Thymus (tissue), 11 donors: ENCODE data around the gene CHRNA9. TPM values are rescaled to one million over a fixed set of nuclear protein-coding genes. Genes with fewer than 3 reads are reported as not detected.

ENCODE experiments used
- DNase-seq, 9 donors: peaks; one replicate each; pipeline ENCODE4 v3.0.0-alpha.2; 2013; ENCODE audit warnings: low spot score in 9 of 9, low read depth in 6 of 9, missing footprints in 1 of 9
- H3K27ac ChIP-seq, 2 donors: one replicate each; pipeline ENCODE4 v1.5.1; 2013; ENCODE audit warnings: control low read depth in 1 of 2, low read depth in 1 of 2, low read length in 1 of 2, mild to moderate bottlenecking in 1 of 2, moderate library complexity in 1 of 2
- H3K27me3 ChIP-seq, 2 donors: one replicate each; pipeline ENCODE4 v1.5.1; 2013; ENCODE audit warnings: low read length in 1 of 2; ENCODE audit not compliant: control insufficient read depth in 2 of 2, insufficient read depth in 1 of 2
- H3K36me3 ChIP-seq, 2 donors: one replicate each; pipeline ENCODE4 v1.5.1; 2013; ENCODE audit warnings: low read length in 1 of 2, mild to moderate bottlenecking in 1 of 2, moderate library complexity in 1 of 2; ENCODE audit not compliant: control insufficient read depth in 2 of 2, insufficient read depth in 2 of 2
- H3K4me1 ChIP-seq, 2 donors: one replicate each; pipeline ENCODE4 v1.5.1; 2013; ENCODE audit warnings: low read length in 2 of 2; ENCODE audit not compliant: control insufficient read depth in 2 of 2, insufficient read depth in 2 of 2
- H3K4me3 ChIP-seq, 2 donors: one replicate each; pipeline ENCODE4 v1.5.1; 2013; ENCODE audit warnings: low read length in 2 of 2, control low read depth in 1 of 2, mild to moderate bottlenecking in 1 of 2
- H3K9me3 ChIP-seq, 2 donors: one replicate each; pipeline ENCODE4 v1.5.1; 2013; ENCODE audit warnings: low read length in 1 of 2, mild to moderate bottlenecking in 1 of 2; ENCODE audit not compliant: control insufficient read depth in 2 of 2, insufficient read depth in 1 of 2
- WGBS: extraction: QIAGEN DNeasy Blood & Tissue Kit; methylation state at CpG from one replicate; pipeline ENCODE4 v1.1.7; 2013; 5-methylcytosine and 5-hydroxymethylcytosine counted together
- polyA plus RNA-seq: library from polyadenylated mRNA; stranded (reverse); fragments of 200-250 nt; gene quantifications from one replicate; pipeline ENCODE4 v1.2.3, GENCODE V29; 2013
- total RNA-seq: library from RNA; stranded (reverse); fragments of 120-200 nt; gene quantifications from one replicate; pipeline ENCODE4 v1.2.4, GENCODE V29; 2013
- donor health status: healthy.

CHRNA9 gene
- total and polyA plus RNA-seq, 2 donors, result 0.68 to 0.99 TPM

DNA sequence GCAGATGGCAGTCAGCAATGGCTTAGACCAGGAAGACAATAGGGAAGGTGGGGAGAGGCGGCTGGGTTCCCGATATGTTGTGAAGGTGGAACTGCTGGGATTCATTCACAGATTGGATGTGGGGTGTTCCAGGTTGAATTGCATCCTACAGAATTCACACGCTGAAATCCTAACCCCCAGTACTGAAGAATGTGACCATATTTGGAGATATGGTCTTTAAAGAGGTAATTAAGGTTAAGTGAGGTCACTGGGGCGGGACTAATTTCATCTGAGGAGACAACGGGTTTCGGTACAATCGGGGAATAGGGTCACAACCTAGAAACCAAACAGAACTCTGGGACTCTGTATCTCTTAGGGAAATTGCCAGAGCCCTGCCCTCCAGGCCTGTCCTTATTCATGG lies 5.3 kb upstream of the CHRNA9 start:
- Histone ChIP-seq H3K4me1 (peaks cover 7 to 22% of the 10 kb centered on the region in 2 donors), H3K27me3 (no peaks in the 10 kb centered on the region), H3K4me3 (no peak overlapping the region), H3K36me3 (no peaks in the 10 kb centered on the region), H3K27ac (no peak overlapping the region), H3K9me3 (peaks cover 0 to 3% of the 10 kb centered on the region in 2 donors)
- over 99% methylated on average over 7 of the region's 7 CpGs for WGBS
- DNase-seq, result no peak

DNA sequence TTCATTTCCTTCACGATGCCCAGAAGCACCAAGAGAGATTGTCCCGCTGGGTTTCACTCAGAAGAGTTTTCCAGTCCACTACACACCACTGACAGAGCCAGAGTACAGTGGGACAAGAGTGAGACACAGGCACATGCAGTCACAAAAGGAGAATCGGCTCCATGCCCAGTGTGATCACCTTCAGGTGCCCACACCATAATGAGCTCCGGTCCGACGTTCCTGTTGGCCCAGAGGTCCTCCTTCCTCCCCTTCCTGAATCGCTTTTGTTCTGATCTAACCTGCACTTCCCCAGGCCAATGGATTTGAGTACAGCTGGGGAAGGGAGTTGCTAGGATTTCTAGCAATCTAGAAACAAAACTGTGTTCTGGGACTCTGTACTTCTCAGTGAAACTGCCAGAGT lies 4.6 kb upstream of the CHRNA9 start:
- peaks cover 0 to 3% of the 10 kb centered on the region in 2 donors for H3K9me3 ChIP-seq
- 97% methylated on average over 7 of the region's 7 CpGs for WGBS
- H3K36me3 ChIP-seq, result no peaks in the 10 kb centered on the region
- no peak overlapping the region for H3K4me3 ChIP-seq
- no peaks in the 10 kb centered on the region for H3K27me3 ChIP-seq
- H3K4me1 ChIP-seq, result peaks cover 7 to 20% of the 10 kb centered on the region in 2 donors
- no peak for DNase-seq
- H3K27ac ChIP-seq, result no peak overlapping the region

GRCh38 chr4:40331101-40331745 lies 3.9 kb upstream of the CHRNA9 start:
- 97% methylated on average over 8 of the region's 8 CpGs for WGBS
- Histone ChIP-seq H3K27me3 (no peaks in the 10 kb centered on the region), H3K9me3 (peaks cover 0 to 3% of the 10 kb centered on the region in 2 donors), H3K36me3 (no peaks in the 10 kb centered on the region), H3K4me1 (peaks cover 7 to 17% of the 10 kb centered on the region in 2 donors), H3K27ac (no peak overlapping the region), H3K4me3 (no peak overlapping the region)
- no peak for DNase-seq

GRCh38 chr4:40331961-40332360 lies 3.2 kb upstream of the CHRNA9 start:
- Histone ChIP-seq H3K27me3 (no peaks in the 10 kb centered on the region), H3K4me3 (no peak overlapping the region), H3K27ac (no peak overlapping the region), H3K9me3 (peaks cover 0 to 3% of the 10 kb centered on the region in 2 donors), H3K4me1 (peaks cover 7 to 15% of the 10 kb centered on the region in 2 donors), H3K36me3 (no peaks in the 10 kb centered on the region)
- DNase-seq, result no peak
- WGBS, result 97% methylated on average over 3 of the region's 3 CpGs

DNA sequence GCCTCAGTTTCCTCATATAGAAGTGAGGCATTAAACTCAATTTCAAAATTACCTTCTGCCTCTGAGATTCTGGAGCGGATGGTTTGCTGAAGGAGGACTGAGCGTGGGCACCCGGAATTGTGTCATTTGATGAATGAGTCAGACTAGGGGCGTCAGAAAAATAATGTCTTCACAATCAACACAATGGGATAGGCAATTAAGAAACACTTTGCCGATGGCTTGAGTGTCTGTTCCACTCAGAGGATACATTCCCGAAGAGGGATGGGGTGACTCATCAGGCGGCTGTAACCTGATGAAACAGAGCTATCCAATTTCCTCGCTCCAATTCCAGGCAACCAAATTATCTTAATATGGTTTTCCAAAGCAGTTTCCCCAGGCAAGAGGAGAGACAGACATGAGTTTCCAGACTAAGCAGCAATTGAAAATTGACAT lies 1.2 kb upstream of the CHRNA9 start:
- no peak overlapping the region for H3K27ac ChIP-seq
- H3K4me3 ChIP-seq, result no peak overlapping the region
- 94% methylated on average over 8 of the region's 8 CpGs for WGBS
- no peaks in the 10 kb centered on the region for H3K9me3 ChIP-seq
- H3K36me3 ChIP-seq, result no peaks in the 10 kb centered on the region
- no peak for DNase-seq
- peaks cover 0 to 5% of the 10 kb centered on the region in 2 donors for H3K4me1 ChIP-seq
- H3K27me3 ChIP-seq, result no peaks in the 10 kb centered on the region

- H3K27ac ChIP-seq, result no peak overlapping the region
- no peak overlapping the region for H3K4me3 ChIP-seq
- DNase-seq, result no peak
- no peaks in the 10 kb centered on the region for H3K36me3 ChIP-seq
- 97% methylated on average over 4 of the region's 4 CpGs for WGBS
- no peaks in the 10 kb centered on the region for H3K9me3 ChIP-seq
- no peaks in the 10 kb centered on the region for H3K27me3 ChIP-seq
- peaks cover 0 to 5% of the 10 kb centered on the region in 2 donors for H3K4me1 ChIP-seq
Observed at GRCh38 chr4:40335525-40335894, 377 bp downstream of the CHRNA9 start.

DNA sequence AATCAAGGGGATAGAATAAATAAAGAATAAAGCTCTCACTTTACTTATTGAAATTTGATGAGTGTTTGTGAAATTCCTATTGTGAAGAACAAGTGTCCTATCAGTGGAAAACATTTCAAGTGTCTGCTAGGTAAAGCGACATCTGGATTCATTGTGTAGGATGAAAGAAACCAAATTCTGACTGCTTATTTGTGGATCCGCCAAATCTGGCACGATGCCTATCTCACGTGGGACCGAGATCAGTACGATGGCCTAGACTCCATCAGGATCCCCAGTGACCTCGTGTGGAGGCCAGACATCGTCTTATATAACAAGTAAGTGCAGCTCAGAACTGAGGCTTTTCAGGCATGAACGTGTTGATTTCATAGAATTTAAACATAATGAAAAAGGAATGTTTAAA lies 1.9 kb downstream of the CHRNA9 start:
- H3K9me3 ChIP-seq, result no peaks in the 10 kb centered on the region
- no peaks in the 10 kb centered on the region for H3K27me3 ChIP-seq
- no peaks in the 10 kb centered on the region for H3K36me3 ChIP-seq
- 93% methylated on average over 9 of the region's 9 CpGs for WGBS
- H3K4me3 ChIP-seq, result no peak overlapping the region
- no peak overlapping the region for H3K27ac ChIP-seq
- no peak for DNase-seq
- peaks cover 0 to 5% of the 10 kb centered on the region in 2 donors for H3K4me1 ChIP-seq

DNA sequence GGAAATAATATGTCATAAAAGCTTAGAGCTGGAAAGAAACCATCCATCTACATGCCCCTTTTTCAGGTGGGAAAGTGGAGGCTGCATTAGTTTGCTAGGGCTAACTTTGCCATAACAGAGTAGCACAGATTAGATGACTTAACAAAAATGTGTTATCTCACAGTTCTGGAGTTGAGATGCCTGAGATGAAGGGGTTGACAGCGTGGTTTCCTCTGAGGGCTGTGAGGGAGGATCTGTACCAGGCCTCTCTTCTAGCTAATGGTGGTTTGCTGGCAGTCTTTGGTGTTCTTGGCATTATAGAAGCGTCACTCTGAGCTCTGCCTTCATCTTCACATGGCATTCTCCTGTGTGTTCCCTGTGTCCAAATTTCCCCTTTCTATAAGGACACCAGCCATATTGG lies 2.4 kb downstream of the CHRNA9 start:
- Histone ChIP-seq H3K36me3 (no peaks in the 10 kb centered on the region), H3K4me3 (no peak overlapping the region), H3K27me3 (no peaks in the 10 kb centered on the region), H3K9me3 (no peaks in the 10 kb centered on the region), H3K27ac (no peak overlapping the region), H3K4me1 (peaks cover 0 to 5% of the 10 kb centered on the region in 2 donors)
- 42% methylated on average over 2 of the region's 2 CpGs for WGBS
- peak in 1 of 9 donors; percentile 38 for DNase-seq

DNA sequence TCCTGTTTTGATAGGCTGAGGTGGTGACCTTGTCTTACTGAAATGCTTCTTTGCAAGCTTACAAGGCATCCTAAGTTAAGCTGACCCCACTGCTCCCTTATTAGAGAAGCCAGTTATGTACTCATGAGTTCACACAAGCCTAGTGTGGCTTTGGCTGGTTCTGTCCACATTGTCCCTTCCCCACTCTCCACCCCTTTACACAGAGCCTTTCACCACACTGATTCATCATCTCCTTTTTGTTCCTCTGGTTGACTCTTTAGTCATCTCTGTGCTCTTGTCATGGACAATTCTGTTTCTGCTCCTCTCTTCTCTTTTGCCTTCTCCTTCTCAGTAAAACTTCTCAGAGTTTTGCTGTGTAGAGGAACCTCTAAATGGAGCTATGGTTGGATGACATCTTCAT lies 4.9 kb downstream of the CHRNA9 start:
- H3K9me3 ChIP-seq, result no peaks in the 10 kb centered on the region
- H3K27ac ChIP-seq, result no peak overlapping the region
- no peaks in the 10 kb centered on the region for H3K27me3 ChIP-seq
- no peaks in the 10 kb centered on the region for H3K36me3 ChIP-seq
- no peak overlapping the region for H3K4me3 ChIP-seq
- no peak for DNase-seq
- H3K4me1 ChIP-seq, result no peaks in the 10 kb centered on the region
